ENCODE measurements around the gene SLC25A39. TPM values are rescaled to one million over a fixed set of nuclear protein-coding genes. Genes with fewer than 3 reads are reported as not detected.
"Not testable (repeated sequence)": the region's sequence is repeated elsewhere in the genome, so short reads cannot be mapped to it uniquely, and the experiment has no call there.

The SLC25A39 gene
- total RNA-seq (100 to 1,000 TPM; 120 to 121 TPM), polyA plus RNA-seq (ENCODE audit: insufficient read length in 6 of 6) (10 to 100 TPM; 55.5 to 97.5 (median 85.9) TPM)
- long read RNA-seq, donor 1, transcript SLC25A39-202 (12 exons, 1,565 nt) = minor isoform, 17 of 96 reads
- long read RNA-seq, donor 1, transcript SLC25A39-201 (12 exons, 1,607 nt) = major isoform, 64 of 96 reads
- long read RNA-seq, donor 1, partial matches to known transcripts = 11 of 96 reads
- long read RNA-seq, donor 1, other reads (novel, unspliced or antisense) = 0 of 96 reads
- long read RNA-seq, donor 2, transcript SLC25A39-201 (12 exons, 1,607 nt) = major isoform, 26 of 34 reads
- long read RNA-seq, donor 2, transcript SLC25A39-202 (12 exons, 1,565 nt) = minor isoform, 7 of 34 reads
- long read RNA-seq, donor 2, partial matches to known transcripts = 0 of 34 reads
- long read RNA-seq, donor 2, other reads (novel, unspliced or antisense) = 0 of 34 reads
- long read RNA-seq, donor 3, transcript SLC25A39-201 (12 exons, 1,607 nt) = major isoform, 23 of 26 reads
- long read RNA-seq, donor 3, partial matches to known transcripts = 0 of 26 reads
- long read RNA-seq, donor 3, other reads (novel, unspliced or antisense) = 0 of 26 reads
- long read RNA-seq, donor 4, transcript SLC25A39-202 (12 exons, 1,565 nt) = minor isoform, 18 of 198 reads
- long read RNA-seq, donor 4, transcript SLC25A39-201 (12 exons, 1,607 nt) = major isoform, 157 of 198 reads
- long read RNA-seq, donor 4, partial matches to known transcripts = 3 of 198 reads
- long read RNA-seq, donor 4, other reads (novel, unspliced or antisense) = 14 of 198 reads
- long read RNA-seq, donor 5, transcript SLC25A39-202 (12 exons, 1,565 nt) = minor isoform, 5 of 29 reads
- long read RNA-seq, donor 5, transcript SLC25A39-201 (12 exons, 1,607 nt) = major isoform, 23 of 29 reads
- long read RNA-seq, donor 5, partial matches to known transcripts = 0 of 29 reads
- long read RNA-seq, donor 5, other reads (novel, unspliced or antisense) = 0 of 29 reads
- long read RNA-seq, donor 6, transcript SLC25A39-201 (12 exons, 1,607 nt) = major isoform, 20 of 26 reads
- long read RNA-seq, donor 6, partial matches to known transcripts = 0 of 26 reads
- long read RNA-seq, donor 6, other reads (novel, unspliced or antisense) = 0 of 26 reads
- long read RNA-seq, donor 7, transcript SLC25A39-201 (12 exons, 1,607 nt) = major isoform, 7 of 11 reads
- long read RNA-seq, donor 7, partial matches to known transcripts = 0 of 11 reads
- long read RNA-seq, donor 7, other reads (novel, unspliced or antisense) = 0 of 11 reads
- long read RNA-seq, donor 8, transcript SLC25A39-201 (12 exons, 1,607 nt) = major isoform, 19 of 26 reads
- long read RNA-seq, donor 8, partial matches to known transcripts = 5 of 26 reads
- long read RNA-seq, donor 8, other reads (novel, unspliced or antisense) = 0 of 26 reads
- long read RNA-seq, donor 9 = 0 reads
- long read RNA-seq, donor 10, transcript SLC25A39-212 (12 exons, 1,542 nt) = minor isoform, 9 of 367 reads
- long read RNA-seq, donor 10, transcript SLC25A39-201 (12 exons, 1,607 nt) = major isoform, 226 of 367 reads
- long read RNA-seq, donor 10, transcript SLC25A39-203 (11 exons, 1,274 nt) = minor isoform, 6 of 367 reads
- long read RNA-seq, donor 10, transcript SLC25A39-202 (12 exons, 1,565 nt) = minor isoform, 70 of 367 reads
- long read RNA-seq, donor 10, partial matches to known transcripts = 8 of 367 reads
- long read RNA-seq, donor 10, other reads (novel, unspliced or antisense) = 48 of 367 reads
- long read RNA-seq, donor 11 = 0 reads
- long read RNA-seq, donor 12, transcript SLC25A39-202 (12 exons, 1,565 nt) = minor isoform, 6 of 16 reads
- long read RNA-seq, donor 12, transcript SLC25A39-201 (12 exons, 1,607 nt) = major isoform, 10 of 16 reads
- long read RNA-seq, donor 12, partial matches to known transcripts = 0 of 16 reads
- long read RNA-seq, donor 12, other reads (novel, unspliced or antisense) = 0 of 16 reads

GRCh38 chr17:44324571-44325275 lies at the start of gene SLC25A39:
Gene SLC25A39 (minus strand): TSS chr17:44324823. CDS start chr17:44323562, 1,261 bp downstream.
- Histone ChIP-seq H3K4me1 (peaks cover 16 to 36% of the 10 kb centered on the region in 2 donors), H3K27me3 (no peaks in the 10 kb centered on the region), H3K27ac (peak within 1 kb of the TSS; percentile 88 to 96), H3K4me3 (peak within 1 kb of the TSS; percentile 94 to 99), H3K36me3 (peaks cover 0 to 31% of the 10 kb centered on the region in 2 donors), H3K9me3 (no peaks in the 10 kb centered on the region)
- intact Hi-C loops (cut with DNase I) = loop anchor here (5.0 to 10.0 kb wide), 2 partner anchors 110 to 112 kb away; partner anchors contain the start of gene UBTF (in 1 of the 2)
- ATAC-seq (peak; percentile 92), DNase-seq (peak; percentile 90 to 100 (median 95))
- no peak for TF ChIP-seq CTCF (IDR thresholded peaks at IDR 0.05)

DNA sequence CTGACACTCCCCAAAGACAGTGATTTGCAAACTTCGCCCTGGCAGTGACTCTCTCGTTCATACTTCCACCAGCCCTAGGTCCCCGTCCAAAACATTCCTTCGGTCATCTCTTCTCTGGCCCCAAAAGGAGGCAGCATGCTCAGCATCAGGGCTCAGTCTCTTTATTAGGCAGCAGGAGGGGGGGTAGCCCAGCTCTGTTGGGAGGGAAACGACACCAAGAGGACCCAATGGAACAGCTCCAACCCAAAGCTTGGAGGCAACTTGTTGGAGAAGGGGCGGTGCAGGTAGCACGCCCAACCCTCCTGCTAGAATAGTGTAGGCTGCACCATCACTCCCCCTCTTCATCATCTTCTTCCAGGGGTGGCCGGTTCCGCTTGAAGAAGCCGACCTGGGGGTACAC lies 47.4 kb upstream of the SLC25A39 start:
- ATAC-seq (no peak), DNase-seq (no peak)
- Histone ChIP-seq H3K4me3 (no peak overlapping the region), H3K27me3 (peaks cover 0 to 52% of the 10 kb centered on the region in 2 donors), H3K9me3 (no peaks in the 10 kb centered on the region), H3K36me3 (no peaks in the 10 kb centered on the region), H3K27ac (no peak overlapping the region), H3K4me1 (peaks cover 0 to 6% of the 10 kb centered on the region in 2 donors)
- no peak for TF ChIP-seq CTCF (IDR thresholded peaks at IDR 0.05)
- intact Hi-C loops (cut with DNase I) = no loop called here

DNA sequence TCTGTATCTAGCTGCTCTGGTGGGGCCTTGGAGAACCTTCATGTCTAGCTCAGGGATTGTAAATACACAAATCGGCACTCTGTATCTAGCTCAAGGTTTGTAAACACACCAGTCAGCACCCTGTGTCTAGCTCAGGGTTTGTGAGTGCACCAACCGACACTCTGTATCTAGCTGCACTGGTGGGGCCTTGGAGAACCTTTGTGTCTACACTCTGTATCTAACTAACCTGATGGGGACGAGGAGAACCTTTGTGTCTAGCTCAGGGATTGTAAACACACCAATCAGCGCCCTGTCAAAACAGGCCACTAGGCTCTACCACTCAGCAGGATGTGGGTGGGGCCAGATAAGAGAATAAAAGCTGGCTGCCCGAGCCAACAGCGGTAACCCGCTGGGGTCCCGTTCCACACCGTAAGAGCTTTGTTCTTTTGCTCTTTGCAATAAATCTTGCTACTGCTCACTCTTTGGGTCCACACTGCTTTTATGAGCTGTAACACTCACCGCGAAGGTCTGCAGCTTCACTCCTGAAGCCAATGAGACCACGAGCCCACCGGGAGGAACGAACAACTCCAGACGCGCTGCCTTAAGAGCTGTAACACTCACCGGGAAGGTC lies 44.9 kb upstream of the SLC25A39 start:
- DNase-seq; ATAC-seq; H3K9me3 ChIP-seq; intact Hi-C loops (cut with DNase I); H3K4me3 ChIP-seq; H3K36me3 ChIP-seq; H3K4me1 ChIP-seq; H3K27ac ChIP-seq: not testable (repeated sequence)
- H3K27me3 ChIP-seq = peaks cover 0 to 53% of the 10 kb centered on the region in 2 donors

GRCh38 chr17:44368391-44369243 lies 44.0 kb upstream of the SLC25A39 start:
- H3K9me3 ChIP-seq; H3K4me3 ChIP-seq; H3K36me3 ChIP-seq; intact Hi-C loops (cut with DNase I); H3K27ac ChIP-seq; ATAC-seq; H3K4me1 ChIP-seq: not testable (repeated sequence)
- peaks cover 0 to 50% of the 10 kb centered on the region in 2 donors for H3K27me3 ChIP-seq
- peak in 1 of 4 donors; percentile 68 for DNase-seq

Measured in left lung (tissue), 14 donors.